ENCODE data around the gene ACOT6. TPM values are rescaled to one million over a fixed set of nuclear protein-coding genes. Genes with fewer than 3 reads are reported as not detected.

ACOT6 gene
- total and polyA plus RNA-seq, 4 donors = not detected

- DNase-seq = no peak
- Histone ChIP-seq H3K27me3 (ENCODE audit: control insufficient read depth in 3 of 3, insufficient read depth in 3 of 3, low read length in 2 of 3) (no peaks in the 10 kb centered on the region), H3K36me3 (ENCODE audit: control insufficient read depth in 4 of 4, insufficient read depth in 4 of 4, low read length in 4 of 4) (peaks cover 1 to 11% (median 6%) of the 10 kb centered on the region in 4 donors), H3K9ac (ENCODE audit: insufficient read depth in 1 of 2, low read length in 2 of 2) (no peak overlapping the region), H3K4me1 (ENCODE audit: control insufficient read depth in 5 of 5, insufficient read depth in 5 of 5, low read length in 5 of 5) (no peaks in the 10 kb centered on the region), H3K4me3 (no peak overlapping the region), H3K9me3 (ENCODE audit: control insufficient read depth in 4 of 4, insufficient read depth in 3 of 4, low read length in 3 of 4) (no peaks in the 10 kb centered on the region), H3K27ac (ENCODE audit: low read depth in 1 of 2, low read length in 1 of 2) (no peak overlapping the region)
- no peak for ATAC-seq (ENCODE audit: insufficient read depth, low FRiP score)
- TF ChIP-seq, protein P1, sequence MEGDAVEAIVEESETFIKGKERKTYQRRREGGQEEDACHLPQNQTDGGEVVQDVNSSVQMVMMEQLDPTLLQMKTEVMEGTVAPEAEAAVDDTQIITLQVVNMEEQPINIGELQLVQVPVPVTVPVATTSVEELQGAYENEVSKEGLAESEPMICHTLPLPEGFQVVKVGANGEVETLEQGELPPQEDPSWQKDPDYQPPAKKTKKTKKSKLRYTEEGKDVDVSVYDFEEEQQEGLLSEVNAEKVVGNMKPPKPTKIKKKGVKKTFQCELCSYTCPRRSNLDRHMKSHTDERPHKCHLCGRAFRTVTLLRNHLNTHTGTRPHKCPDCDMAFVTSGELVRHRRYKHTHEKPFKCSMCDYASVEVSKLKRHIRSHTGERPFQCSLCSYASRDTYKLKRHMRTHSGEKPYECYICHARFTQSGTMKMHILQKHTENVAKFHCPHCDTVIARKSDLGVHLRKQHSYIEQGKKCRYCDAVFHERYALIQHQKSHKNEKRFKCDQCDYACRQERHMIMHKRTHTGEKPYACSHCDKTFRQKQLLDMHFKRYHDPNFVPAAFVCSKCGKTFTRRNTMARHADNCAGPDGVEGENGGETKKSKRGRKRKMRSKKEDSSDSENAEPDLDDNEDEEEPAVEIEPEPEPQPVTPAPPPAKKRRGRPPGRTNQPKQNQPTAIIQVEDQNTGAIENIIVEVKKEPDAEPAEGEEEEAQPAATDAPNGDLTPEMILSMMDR (IDR thresholded peaks at IDR 0.05; ENCODE audit: control extremely low read depth, extremely low read depth) = no peak
- 86 to 87% methylated on average over 5 of the region's 5 CpGs for WGBS, 2 donors
Measured at GRCh38 chr14:73666583-73666982, 54.3 kb downstream of the ACOT6 start.

DNA sequence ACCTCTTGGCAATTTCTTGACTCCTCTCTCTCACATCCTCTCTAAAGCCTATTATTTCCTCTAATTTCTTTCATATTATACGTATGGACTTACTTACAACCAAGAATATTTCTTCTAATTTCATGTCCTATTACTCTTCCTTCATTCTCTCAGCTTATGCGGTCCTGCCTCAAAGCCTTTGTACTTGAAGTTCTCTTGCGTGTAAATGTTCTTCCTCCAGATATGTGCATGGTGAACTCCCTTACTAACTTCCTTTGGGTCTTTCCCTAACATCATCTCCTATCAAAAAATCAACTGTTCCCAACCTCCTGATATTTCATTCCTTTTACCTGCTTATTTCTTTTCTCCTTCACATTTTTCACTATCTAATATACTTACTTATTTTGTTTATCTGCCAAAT lies 55.5 kb downstream of the ACOT6 start:
- TF ChIP-seq, protein P1 (IDR thresholded peaks at IDR 0.05; ENCODE audit: control extremely low read depth, extremely low read depth) = no peak
- Histone ChIP-seq H3K36me3 (ENCODE audit: control insufficient read depth in 4 of 4, insufficient read depth in 4 of 4, low read length in 4 of 4) (peaks cover 3 to 14% (median 4%) of the 10 kb centered on the region in 4 donors), H3K27ac (ENCODE audit: low read depth in 1 of 2, low read length in 1 of 2) (no peak overlapping the region), H3K4me3 (no peak overlapping the region), H3K9ac (ENCODE audit: insufficient read depth in 1 of 2, low read length in 2 of 2) (no peak overlapping the region), H3K9me3 (ENCODE audit: control insufficient read depth in 4 of 4, insufficient read depth in 3 of 4, low read length in 3 of 4) (no peaks in the 10 kb centered on the region), H3K4me1 (ENCODE audit: control insufficient read depth in 5 of 5, insufficient read depth in 5 of 5, low read length in 5 of 5) (no peaks in the 10 kb centered on the region), H3K27me3 (ENCODE audit: control insufficient read depth in 3 of 3, insufficient read depth in 3 of 3, low read length in 2 of 3) (no peaks in the 10 kb centered on the region)
- ATAC-seq (ENCODE audit: insufficient read depth, low FRiP score) (no peak), DNase-seq (no peak)
- 93 to 94% methylated on average over 3 of the region's 3 CpGs for WGBS, 2 donors

Small RNA genes lying within 50 kb of the gene (small RNA-seq; reads per million reads assigned to genes)
- not detected for gene RNU6-240P (ENCODE audit: low replicate concordance)

Other genes starting within 250 kb of the ACOT6 start
- 100 to 1,000 TPM in 1 of 2 donors, 10 to 100 TPM in 1; 94.8 to 100 TPM for gene NUMB, start 154.0 kb upstream of the ACOT6 start, total RNA-seq
- 10 to 100 TPM; 39.4 to 80.9 TPM for gene NUMB, start 154.0 kb upstream of the ACOT6 start, polyA plus RNA-seq
- gene RIOX1, start 121.6 kb upstream of the ACOT6 start, total RNA-seq = 10 to 100 TPM in 1 of 2 donors, 1 to 10 TPM in 1; 9.0 to 14.2 TPM
- 1 to 10 TPM; 7.9 to 8.4 TPM for gene RIOX1, start 121.6 kb upstream of the ACOT6 start, polyA plus RNA-seq
- 10 to 100 TPM in 1 of 2 donors, 1 to 10 TPM in 1; 2.8 to 22.1 TPM for gene ACOT1, start 75.4 kb upstream of the ACOT6 start, total RNA-seq
- gene ACOT1, start 75.4 kb upstream of the ACOT6 start, polyA plus RNA-seq = 1 to 10 TPM; 3.2 to 9.4 TPM
- gene HEATR4, start 53.6 kb upstream of the ACOT6 start, total RNA-seq = under 1 TPM; 0.34 to 0.46 TPM
- under 1 TPM; 0.05 to 0.28 TPM for gene HEATR4, start 53.6 kb upstream of the ACOT6 start, polyA plus RNA-seq
- gene ACOT2, start 43.3 kb upstream of the ACOT6 start, total RNA-seq = 10 to 100 TPM; 23.6 to 61.9 TPM
- 10 to 100 TPM; 22.4 to 39.6 TPM for gene ACOT2, start 43.3 kb upstream of the ACOT6 start, polyA plus RNA-seq
- 1 to 10 TPM in 1 of 2 donors, under 1 TPM in 1; 0.60 to 4.2 TPM for gene ACOT4, start 20.6 kb upstream of the ACOT6 start, total RNA-seq
- 1 to 10 TPM; 1.8 to 2.3 TPM for gene ACOT4, start 20.6 kb upstream of the ACOT6 start, polyA plus RNA-seq
- gene DNAL1, start 32.5 kb downstream of the ACOT6 start, total RNA-seq = 10 to 100 TPM; 25.0 to 25.5 TPM
- 1 to 10 TPM; 5.7 to 8.3 TPM for gene DNAL1, start 32.5 kb downstream of the ACOT6 start, polyA plus RNA-seq
- gene PNMA1, start 101.9 kb downstream of the ACOT6 start, total RNA-seq = 10 to 100 TPM; 31.9 to 34.1 TPM
- gene PNMA1, start 101.9 kb downstream of the ACOT6 start, polyA plus RNA-seq = 10 to 100 TPM; 11.0 to 19.6 TPM
- 10 to 100 TPM; 10.3 to 13.9 TPM for gene PTGR2, start 239.3 kb downstream of the ACOT6 start, total RNA-seq
- 1 to 10 TPM; 5.7 to 8.8 TPM for gene PTGR2, start 239.3 kb downstream of the ACOT6 start, polyA plus RNA-seq